Neural cell (in vitro differentiated cells): ENCODE results near the gene CFAP161. TPM values are rescaled to one million over a fixed set of nuclear protein-coding genes. Genes with fewer than 3 reads are reported as not detected.

Experiments
- H2AFZ ChIP-seq: fragments of 200-600, 300-800 bp; sonication (generic), shearing (Covaris generic); 2 replicates; pipeline ENCODE4 v1.6.0; 2014; ENCODE audit warnings: low read depth, mild to moderate bottlenecking, antibody characterized with exemption, low read length, moderate library complexity
- H3F3A ChIP-seq: fragments of 200-600 bp; shearing (Covaris generic); 2 replicates; pipeline ENCODE4 v1.6.1; 2016; ENCODE audit warnings: mild to moderate bottlenecking, moderate library complexity, mixed read lengths, antibody characterized with exemption, low read length; ENCODE audit not compliant: insufficient read depth, poor library complexity, severe bottlenecking
- H3K27ac ChIP-seq: fragments of 200-600, 300-800 bp; sonication (generic), shearing (Covaris generic); 2 replicates; pipeline ENCODE4 v1.5.1; 2014; ENCODE audit warnings: mild to moderate bottlenecking, low read length, moderate library complexity
- H3K27me3 ChIP-seq: fragments of 300-800, 200-600 bp; sonication (generic), shearing (Covaris generic); 2 replicates; pipeline ENCODE4 v1.6.0; 2014; ENCODE audit warnings: mild to moderate bottlenecking, low read depth, low read length, moderate library complexity; ENCODE audit not compliant: insufficient read depth
- H3K36me3 ChIP-seq: fragments of 300-800, 200-600 bp; sonication (generic), shearing (Covaris generic); 2 replicates; pipeline ENCODE4 v1.5.1; 2014; ENCODE audit warnings: mild to moderate bottlenecking, antibody characterized with exemption, low read length, moderate library complexity; ENCODE audit not compliant: insufficient read depth
- H3K4me2 ChIP-seq: fragments of 300-800, 200-600 bp; sonication (generic), shearing (Covaris generic); 2 replicates; pipeline ENCODE4 v1.6.0; 2014; ENCODE audit warnings: mild to moderate bottlenecking, low read length
- H3K4me3 ChIP-seq: fragments of 300-800, 200-600 bp; sonication (generic), shearing (Covaris generic); 2 replicates; pipeline ENCODE4 v1.5.1; 2014; ENCODE audit warnings: mild to moderate bottlenecking, low read length, moderate library complexity
- H3K79me2 ChIP-seq: fragments of 200-600 bp; shearing (Covaris generic); replicated peaks from 2 replicates; pipeline ENCODE4 v1.6.0; 2014; ENCODE audit warnings: mild to moderate bottlenecking, low read length, moderate library complexity; ENCODE audit not compliant: insufficient read depth
- H3K9ac ChIP-seq: fragments of 300-800, 200-600 bp; sonication (generic), shearing (Covaris generic); 2 replicates; pipeline ENCODE4 v1.6.1; 2016; ENCODE audit warnings: mild to moderate bottlenecking, low read length, mixed read lengths
- H3K9me2 ChIP-seq: fragments of 200-600 bp; shearing (Covaris generic); 2 replicates; pipeline ENCODE4 v1.6.1; 2016; ENCODE audit warnings: mild to moderate bottlenecking, low read length, mixed read lengths; ENCODE audit not compliant: insufficient read depth
- H3K9me3 ChIP-seq: fragments of 200-600, 300-800 bp; sonication (generic), shearing (Covaris generic); 2 replicates; pipeline ENCODE4 v1.6.1; 2016; ENCODE audit warnings: mild to moderate bottlenecking, mixed run types, low read length, moderate library complexity, mixed read lengths
- H4K20me1 ChIP-seq: fragments of 200-600 bp; shearing (Covaris generic); 2 replicates; pipeline ENCODE4 v1.6.1; 2016; ENCODE audit warnings: mild to moderate bottlenecking, mixed run types; ENCODE audit not compliant: insufficient read depth
- EP300 ChIP-seq: fragments of 450-650 bp; conservative IDR thresholded peaks from 2 replicates; pipeline ENCODE4 v1.6.1; 2014; ENCODE audit warnings: antibody characterized with exemption, mild to moderate bottlenecking, moderate library complexity; ENCODE audit not compliant: poor library complexity, severe bottlenecking
- EZH2 ChIP-seq: fragments of 200-600, 300-800 bp; shearing (Covaris generic), sonication (generic); IDR thresholded peaks from 2 replicates; pipeline ENCODE4 v1.6.1; 2014; ENCODE audit warnings: antibody characterized with exemption, low read length, borderline replicate concordance, mild to moderate bottlenecking; ENCODE audit not compliant: insufficient read depth, poor library complexity, severe bottlenecking
- MXI1 ChIP-seq: fragments of 450-650 bp; conservative IDR thresholded peaks from 2 replicates; pipeline ENCODE4 v1.6.1; 2014; ENCODE audit warnings: antibody characterized with exemption, mild to moderate bottlenecking; ENCODE audit not compliant: poor library complexity, severe bottlenecking
- POLR2AphosphoS5 ChIP-seq: IDR thresholded peaks from 2 replicates; pipeline ENCODE4 v1.6.1; 2012
- RAD21 ChIP-seq: fragments of 450-650 bp; conservative IDR thresholded peaks from 2 replicates; pipeline ENCODE4 v1.6.1; 2014; ENCODE audit warnings: antibody characterized with exemption, mild to moderate bottlenecking, moderate library complexity
- SMC3 ChIP-seq: fragments of 450-650 bp; conservative IDR thresholded peaks from 2 replicates; pipeline ENCODE4 v1.6.1; 2014; ENCODE audit warnings: antibody characterized with exemption, mild to moderate bottlenecking, moderate library complexity; ENCODE audit not compliant: poor library complexity
- TAF1 ChIP-seq: IDR thresholded peaks from 2 replicates; pipeline ENCODE4 v1.6.1; 2012; ENCODE audit warnings: low read depth
- polyA plus RNA-seq: library from polyadenylated mRNA; depleted of rRNA; stranded (reverse); fragments of >200 nt; gene quantifications from 2 replicates; pipeline ENCODE4 v1.2.3, GENCODE V29; 2014
- TF ChIP-seq, protein P1 (sequence below): IDR thresholded peaks from 2 replicates; pipeline ENCODE4 v1.6.1; 2012; ENCODE audit warnings: borderline replicate concordance
- TF ChIP-seq, protein P2 (sequence below): fragments of 450-650 bp; IDR thresholded peaks from 2 replicates; pipeline ENCODE4 v1.5.1; 2014; ENCODE audit warnings: antibody characterized with exemption, mild to moderate bottlenecking, moderate library complexity; ENCODE audit not compliant: poor library complexity, severe bottlenecking

The CFAP161 gene
- polyA plus RNA-seq, 1 donor from 2014 or later, result not detected

DNA sequence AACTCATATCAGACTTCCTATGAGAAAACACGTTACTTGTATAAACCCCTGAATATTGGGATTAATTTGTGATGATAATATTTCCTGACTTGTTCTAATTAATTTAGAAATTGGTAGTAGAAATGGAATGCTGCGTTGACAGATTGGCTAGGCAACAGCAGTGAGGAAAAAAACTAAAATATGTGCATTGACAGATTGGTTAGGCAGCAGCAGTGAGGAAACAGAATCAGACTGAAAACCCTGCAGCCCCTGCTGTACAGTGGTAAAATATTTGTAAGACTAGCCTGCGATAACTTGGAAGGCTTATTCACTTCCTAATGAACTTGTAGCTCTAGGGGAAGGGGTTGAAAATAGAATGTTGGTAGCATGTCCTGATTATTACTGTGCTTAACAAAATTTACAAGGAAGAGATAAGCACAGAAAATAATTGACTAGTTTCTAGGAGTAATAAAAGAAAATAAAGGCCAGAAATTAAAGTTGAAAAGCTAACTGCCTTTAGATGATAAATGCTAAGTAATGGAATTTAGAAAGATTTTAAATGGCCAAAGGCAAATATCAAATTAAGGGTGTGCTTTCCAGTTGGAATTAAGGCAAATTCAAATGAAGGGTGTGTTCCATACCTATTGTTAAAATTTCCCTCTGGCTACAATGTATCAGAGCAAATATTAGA is 32.7 kb downstream of the CFAP161 start:
- Histone ChIP-seq H2AFZ (no peak overlapping the region), H3K79me2 (no peaks in the 10 kb centered on the region), H3K9me3 (no peaks in the 10 kb centered on the region), H3K4me3 (no peak overlapping the region), H3K36me3 (no peaks in the 10 kb centered on the region), H3K9ac (no peak overlapping the region), H3K27ac (no peak overlapping the region), H3K4me2 (no peak overlapping the region), H3K27me3 (no peaks in the 10 kb centered on the region), H3F3A (no peaks in the 10 kb centered on the region), H4K20me1 (no peaks in the 10 kb centered on the region), H3K9me2 (no peaks in the 10 kb centered on the region)
- TF ChIP-seq, protein P1, sequence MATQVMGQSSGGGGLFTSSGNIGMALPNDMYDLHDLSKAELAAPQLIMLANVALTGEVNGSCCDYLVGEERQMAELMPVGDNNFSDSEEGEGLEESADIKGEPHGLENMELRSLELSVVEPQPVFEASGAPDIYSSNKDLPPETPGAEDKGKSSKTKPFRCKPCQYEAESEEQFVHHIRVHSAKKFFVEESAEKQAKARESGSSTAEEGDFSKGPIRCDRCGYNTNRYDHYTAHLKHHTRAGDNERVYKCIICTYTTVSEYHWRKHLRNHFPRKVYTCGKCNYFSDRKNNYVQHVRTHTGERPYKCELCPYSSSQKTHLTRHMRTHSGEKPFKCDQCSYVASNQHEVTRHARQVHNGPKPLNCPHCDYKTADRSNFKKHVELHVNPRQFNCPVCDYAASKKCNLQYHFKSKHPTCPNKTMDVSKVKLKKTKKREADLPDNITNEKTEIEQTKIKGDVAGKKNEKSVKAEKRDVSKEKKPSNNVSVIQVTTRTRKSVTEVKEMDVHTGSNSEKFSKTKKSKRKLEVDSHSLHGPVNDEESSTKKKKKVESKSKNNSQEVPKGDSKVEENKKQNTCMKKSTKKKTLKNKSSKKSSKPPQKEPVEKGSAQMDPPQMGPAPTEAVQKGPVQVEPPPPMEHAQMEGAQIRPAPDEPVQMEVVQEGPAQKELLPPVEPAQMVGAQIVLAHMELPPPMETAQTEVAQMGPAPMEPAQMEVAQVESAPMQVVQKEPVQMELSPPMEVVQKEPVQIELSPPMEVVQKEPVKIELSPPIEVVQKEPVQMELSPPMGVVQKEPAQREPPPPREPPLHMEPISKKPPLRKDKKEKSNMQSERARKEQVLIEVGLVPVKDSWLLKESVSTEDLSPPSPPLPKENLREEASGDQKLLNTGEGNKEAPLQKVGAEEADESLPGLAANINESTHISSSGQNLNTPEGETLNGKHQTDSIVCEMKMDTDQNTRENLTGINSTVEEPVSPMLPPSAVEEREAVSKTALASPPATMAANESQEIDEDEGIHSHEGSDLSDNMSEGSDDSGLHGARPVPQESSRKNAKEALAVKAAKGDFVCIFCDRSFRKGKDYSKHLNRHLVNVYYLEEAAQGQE, result no peak
- TF ChIP-seq TAF1, result no peak
- no peak for TF ChIP-seq MXI1
- no peak for TF ChIP-seq SMC3
- no peak for TF ChIP-seq RAD21
- TF ChIP-seq EP300, result no peak
- TF ChIP-seq, protein P2, sequence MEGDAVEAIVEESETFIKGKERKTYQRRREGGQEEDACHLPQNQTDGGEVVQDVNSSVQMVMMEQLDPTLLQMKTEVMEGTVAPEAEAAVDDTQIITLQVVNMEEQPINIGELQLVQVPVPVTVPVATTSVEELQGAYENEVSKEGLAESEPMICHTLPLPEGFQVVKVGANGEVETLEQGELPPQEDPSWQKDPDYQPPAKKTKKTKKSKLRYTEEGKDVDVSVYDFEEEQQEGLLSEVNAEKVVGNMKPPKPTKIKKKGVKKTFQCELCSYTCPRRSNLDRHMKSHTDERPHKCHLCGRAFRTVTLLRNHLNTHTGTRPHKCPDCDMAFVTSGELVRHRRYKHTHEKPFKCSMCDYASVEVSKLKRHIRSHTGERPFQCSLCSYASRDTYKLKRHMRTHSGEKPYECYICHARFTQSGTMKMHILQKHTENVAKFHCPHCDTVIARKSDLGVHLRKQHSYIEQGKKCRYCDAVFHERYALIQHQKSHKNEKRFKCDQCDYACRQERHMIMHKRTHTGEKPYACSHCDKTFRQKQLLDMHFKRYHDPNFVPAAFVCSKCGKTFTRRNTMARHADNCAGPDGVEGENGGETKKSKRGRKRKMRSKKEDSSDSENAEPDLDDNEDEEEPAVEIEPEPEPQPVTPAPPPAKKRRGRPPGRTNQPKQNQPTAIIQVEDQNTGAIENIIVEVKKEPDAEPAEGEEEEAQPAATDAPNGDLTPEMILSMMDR, result no peak
- no peak for TF ChIP-seq POLR2AphosphoS5
- TF ChIP-seq EZH2, result no peak

DNA sequence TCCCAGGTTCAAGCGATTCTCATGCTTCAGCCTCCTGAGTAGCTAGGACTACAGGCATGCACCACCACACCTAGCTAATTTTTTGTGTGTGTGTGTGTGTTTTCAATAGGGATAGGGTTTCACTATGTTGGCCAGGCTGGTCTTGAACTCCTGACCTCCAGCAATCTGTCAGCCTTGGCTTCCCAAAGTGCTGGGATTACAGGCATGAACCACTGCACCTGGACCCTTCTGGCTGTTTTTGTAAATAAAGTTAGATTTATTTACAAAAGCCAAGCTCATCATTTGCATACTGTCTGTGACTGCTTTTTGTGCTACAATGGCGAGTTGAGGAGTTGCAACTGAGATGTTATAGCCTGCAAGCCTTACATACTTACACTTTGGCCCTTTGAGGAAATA is 34.1 kb downstream of the CFAP161 start:
- no peak overlapping the region for H3K27ac ChIP-seq
- no peak overlapping the region for H3K9ac ChIP-seq
- H3K36me3 ChIP-seq, result no peaks in the 10 kb centered on the region
- no peaks in the 10 kb centered on the region for H4K20me1 ChIP-seq
- TF ChIP-seq SMC3 (no peak), POLR2AphosphoS5 (no peak), EP300 (no peak), TAF1 (no peak), RAD21 (no peak)
- TF ChIP-seq, protein P1, result no peak
- no peak overlapping the region for H3K4me2 ChIP-seq
- H2AFZ ChIP-seq, result no peak overlapping the region
- no peaks in the 10 kb centered on the region for H3K9me3 ChIP-seq
- H3F3A ChIP-seq, result no peaks in the 10 kb centered on the region
- no peak overlapping the region for H3K4me3 ChIP-seq
- no peaks in the 10 kb centered on the region for H3K79me2 ChIP-seq
- H3K27me3 ChIP-seq, result no peaks in the 10 kb centered on the region
- no peaks in the 10 kb centered on the region for H3K9me2 ChIP-seq
